Stimulated activated CD8-positive, alpha-beta memory T cell treated with anti-CD3 and anti-CD28 coated beads, Interleukin-7, amount 100 ng/mL, for 1 hour (primary cell): Measurements from ENCODE around the gene ZMIZ2.
"Not testable (repeated sequence)": the region's sequence is repeated elsewhere in the genome, so short reads cannot be mapped to it uniquely, and the experiment has no call there.

Experiments used
- DNase-seq, 2 donors: peaks; one replicate each; pipeline ENCODE4 v3.0.0-alpha.2; 2020; ENCODE audit warnings: low read depth in 2 of 2

ZMIZ2 gene

GRCh38 chr7:44748045-44748947, at the start of gene ZMIZ2:
ZMIZ2 (plus strand) TSS chr7:44748847; CDS start chr7:44756250, 7,403 bp downstream.
- peak; percentile 90 to 91 for DNase-seq

- not testable (repeated sequence) for DNase-seq
Observed at GRCh38 chr7:44699598-44699997, 49.0 kb upstream of the ZMIZ2 start.

- DNase-seq, result no peak
Observed at GRCh38 chr7:44700322-44700721, 48.3 kb upstream of the ZMIZ2 start.

GRCh38 chr7:44703391-44703790, 45.3 kb upstream of the ZMIZ2 start:
- not testable (repeated sequence) for DNase-seq

- DNase-seq, result no peak
Observed at GRCh38 chr7:44703921-44704320, 44.7 kb upstream of the ZMIZ2 start.

GRCh38 chr7:44705434-44705833, 43.2 kb upstream of the ZMIZ2 start:
- DNase-seq, result no peak

- no peak for DNase-seq
Observed at GRCh38 chr7:44706788-44707557, 41.7 kb upstream of the ZMIZ2 start.

- DNase-seq, result no peak
Observed at GRCh38 chr7:44707558-44708230, 41.0 kb upstream of the ZMIZ2 start.

- no peak for DNase-seq
Observed at GRCh38 chr7:44709011-44709915, 39.4 kb upstream of the ZMIZ2 start.

- no peak for DNase-seq
Observed at GRCh38 chr7:44709945-44710596, 38.6 kb upstream of the ZMIZ2 start.

GRCh38 chr7:44711528-44711927, 37.1 kb upstream of the ZMIZ2 start:
- DNase-seq, result no peak

GRCh38 chr7:44712012-44712411, 36.6 kb upstream of the ZMIZ2 start:
- DNase-seq, result no peak

GRCh38 chr7:44713141-44713540, 35.5 kb upstream of the ZMIZ2 start:
- no peak for DNase-seq

- DNase-seq, result no peak
Observed at GRCh38 chr7:44713680-44714335, 34.8 kb upstream of the ZMIZ2 start.

GRCh38 chr7:44716205-44716604, 32.4 kb upstream of the ZMIZ2 start:
- no peak for DNase-seq

- DNase-seq, result no peak
Observed at GRCh38 chr7:44720301-44720700, 28.3 kb upstream of the ZMIZ2 start.

- DNase-seq, result no peak
Observed at GRCh38 chr7:44724276-44724675, 24.4 kb upstream of the ZMIZ2 start.

GRCh38 chr7:44726250-44726649, 22.4 kb upstream of the ZMIZ2 start:
- not testable (repeated sequence) for DNase-seq

- DNase-seq, result no peak
Observed at GRCh38 chr7:44727158-44727936, 21.3 kb upstream of the ZMIZ2 start.
